OCI-LY3 (cell line): ENCODE results near the gene GSTCD.

ENCODE experiments used
- H2AFZ ChIP-seq: fragments of 200-600, 300-600 bp; shearing (Covaris generic); 2 replicates; pipeline ENCODE4 v1.6.0; 2014; ENCODE audit warnings: antibody characterized with exemption, low read depth, low read length
- H3K27ac ChIP-seq: fragments of 200-600, 300-600 bp; sonication (generic); 2 replicates; pipeline ENCODE4 v1.5.1; 2014; ENCODE audit warnings: mild to moderate bottlenecking, low read length, moderate library complexity, mixed read lengths
- H3K27me3 ChIP-seq: fragments of 200-600, 300-600 bp; sonication (generic); 2 replicates; pipeline ENCODE4 v1.6.1; 2014; ENCODE audit warnings: low read depth, low read length, mixed read lengths
- H3K36me3 ChIP-seq: fragments of 200-600, 300-600 bp; sonication (generic); replicated peaks from 2 replicates; pipeline ENCODE3; 2014; ENCODE audit warnings: low read depth, low read length, mixed read lengths
- H3K4me1 ChIP-seq: fragments of 300-600, 200-600 bp; sonication (generic); 2 replicates; pipeline ENCODE4 v1.6.1; 2014; ENCODE audit warnings: low read length, mixed read lengths
- H3K4me2 ChIP-seq: fragments of 200-600, 300-600 bp; sonication (generic); 2 replicates; pipeline ENCODE4 v1.6.1; 2014; ENCODE audit warnings: low read length, mixed read lengths
- H3K4me3 ChIP-seq: fragments of 300-600, 200-600 bp; sonication (generic); 2 replicates; pipeline ENCODE4 v1.5.1; 2014; ENCODE audit warnings: antibody characterized with exemption, mild to moderate bottlenecking, low read length, moderate library complexity
- H3K79me2 ChIP-seq: fragments of 300-600, 200-600 bp; shearing (Covaris generic); 2 replicates; pipeline ENCODE4 v1.6.1; 2014; ENCODE audit warnings: mild to moderate bottlenecking, low read length, mixed read lengths
- H3K9ac ChIP-seq: fragments of 300-600, 200-600 bp; shearing (Covaris generic); 2 replicates; pipeline ENCODE4 v1.6.0; 2014; ENCODE audit warnings: mild to moderate bottlenecking, low read length, moderate library complexity
- H3K9me3 ChIP-seq: fragments of 200-600, 300-600 bp; shearing (Covaris generic); 2 replicates; pipeline ENCODE4 v1.6.1; 2014; ENCODE audit warnings: low read length, mixed read lengths; ENCODE audit not compliant: insufficient read depth
- H4K20me1 ChIP-seq: fragments of 200-600, 300-600 bp; sonication (generic); 2 replicates; pipeline ENCODE4 v1.6.1; 2016; ENCODE audit warnings: low read length, mixed read lengths; ENCODE audit not compliant: insufficient read depth
- EZH2phosphoT487 ChIP-seq: fragments of 200-600 bp; shearing (Covaris generic); IDR thresholded peaks from 2 replicates; pipeline ENCODE4 v1.6.1; 2018; ENCODE audit warnings: antibody characterized with exemption, mixed run types, low read depth
- TF ChIP-seq, protein P1 (sequence below): fragments of 200-600, 300-600 bp; sonication (generic); IDR thresholded peaks from 2 replicates; pipeline ENCODE4 v1.5.1; 2014; ENCODE audit warnings: antibody characterized with exemption, low read length, low read depth

The GSTCD gene

DNA sequence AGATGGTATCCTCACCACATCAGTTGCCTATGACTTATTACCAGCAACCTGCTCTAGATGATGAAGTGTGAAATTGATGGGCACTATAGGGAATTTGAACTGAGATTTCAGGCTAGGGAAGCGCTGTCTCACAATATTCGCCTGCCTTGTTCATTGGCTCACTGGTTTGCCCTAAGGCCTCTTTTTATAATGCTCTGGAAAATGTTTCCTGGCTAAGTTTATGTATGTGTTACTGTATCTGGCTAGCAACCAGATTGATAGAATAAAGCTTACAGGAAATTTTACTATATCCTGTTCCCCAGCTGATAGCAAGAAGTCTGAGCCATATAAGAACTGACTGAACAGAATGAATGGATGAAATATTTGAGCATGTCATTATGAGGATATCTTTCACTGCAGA, 71.6 kb downstream of the GSTCD start:
- no peaks in the 10 kb centered on the region for H4K20me1 ChIP-seq
- TF ChIP-seq EZH2phosphoT487 = no peak
- TF ChIP-seq, protein P1, sequence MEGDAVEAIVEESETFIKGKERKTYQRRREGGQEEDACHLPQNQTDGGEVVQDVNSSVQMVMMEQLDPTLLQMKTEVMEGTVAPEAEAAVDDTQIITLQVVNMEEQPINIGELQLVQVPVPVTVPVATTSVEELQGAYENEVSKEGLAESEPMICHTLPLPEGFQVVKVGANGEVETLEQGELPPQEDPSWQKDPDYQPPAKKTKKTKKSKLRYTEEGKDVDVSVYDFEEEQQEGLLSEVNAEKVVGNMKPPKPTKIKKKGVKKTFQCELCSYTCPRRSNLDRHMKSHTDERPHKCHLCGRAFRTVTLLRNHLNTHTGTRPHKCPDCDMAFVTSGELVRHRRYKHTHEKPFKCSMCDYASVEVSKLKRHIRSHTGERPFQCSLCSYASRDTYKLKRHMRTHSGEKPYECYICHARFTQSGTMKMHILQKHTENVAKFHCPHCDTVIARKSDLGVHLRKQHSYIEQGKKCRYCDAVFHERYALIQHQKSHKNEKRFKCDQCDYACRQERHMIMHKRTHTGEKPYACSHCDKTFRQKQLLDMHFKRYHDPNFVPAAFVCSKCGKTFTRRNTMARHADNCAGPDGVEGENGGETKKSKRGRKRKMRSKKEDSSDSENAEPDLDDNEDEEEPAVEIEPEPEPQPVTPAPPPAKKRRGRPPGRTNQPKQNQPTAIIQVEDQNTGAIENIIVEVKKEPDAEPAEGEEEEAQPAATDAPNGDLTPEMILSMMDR = no peak
- H3K27me3 ChIP-seq = no peaks in the 10 kb centered on the region
- H2AFZ ChIP-seq = no peak overlapping the region
- H3K9me3 ChIP-seq = no peaks in the 10 kb centered on the region
- no peak overlapping the region for H3K9ac ChIP-seq
- no peak overlapping the region for H3K4me3 ChIP-seq
- no peaks in the 10 kb centered on the region for H3K4me1 ChIP-seq
- H3K36me3 ChIP-seq = no peaks in the 10 kb centered on the region
- no peak overlapping the region for H3K4me2 ChIP-seq
- no peaks in the 10 kb centered on the region for H3K79me2 ChIP-seq
- H3K27ac ChIP-seq = no peak overlapping the region

DNA sequence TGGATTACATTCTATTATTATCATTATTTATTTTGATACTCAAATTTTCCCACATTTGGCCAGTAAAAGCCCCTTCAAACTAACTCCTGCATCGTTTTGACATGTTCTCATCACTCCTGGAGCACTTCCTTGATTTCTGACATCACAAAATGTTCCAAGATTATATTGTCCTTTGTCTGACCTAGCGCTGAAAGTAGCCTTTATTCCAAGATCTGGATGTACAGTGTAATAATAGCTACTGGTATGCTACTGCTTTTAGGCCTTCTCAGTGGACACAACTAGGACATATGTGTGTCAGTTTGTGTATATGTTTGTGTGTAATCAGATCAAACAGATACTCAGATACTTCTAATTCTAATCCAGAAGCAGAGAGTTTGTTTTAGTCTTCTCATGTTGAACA, 76.2 kb downstream of the GSTCD start:
- Histone ChIP-seq H2AFZ (no peak overlapping the region), H3K79me2 (no peaks in the 10 kb centered on the region), H3K9me3 (no peaks in the 10 kb centered on the region), H3K27me3 (no peaks in the 10 kb centered on the region), H3K36me3 (no peaks in the 10 kb centered on the region), H3K9ac (no peak overlapping the region), H3K4me1 (no peaks in the 10 kb centered on the region), H3K4me3 (no peak overlapping the region), H3K4me2 (no peak overlapping the region), H4K20me1 (no peaks in the 10 kb centered on the region), H3K27ac (no peak overlapping the region)
- TF ChIP-seq EZH2phosphoT487 = no peak
- TF ChIP-seq, protein P1 = no peak

DNA sequence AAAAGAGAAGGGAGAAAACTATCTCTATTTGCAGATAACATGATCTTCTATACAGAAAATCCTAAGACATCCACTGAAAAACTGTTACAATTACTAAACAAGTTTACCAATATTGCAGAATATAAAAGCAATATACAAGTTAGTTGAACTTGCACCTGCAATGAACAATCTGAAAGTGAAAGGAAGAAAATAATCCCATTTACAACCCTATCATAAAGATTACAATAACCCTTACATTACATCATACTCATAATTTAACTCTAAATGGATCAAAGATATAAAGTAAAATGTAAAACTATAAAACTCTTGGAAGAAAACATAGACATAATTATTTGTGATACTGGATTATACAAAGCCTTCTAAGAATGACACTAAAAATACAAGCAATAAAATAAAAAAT, 77.2 kb downstream of the GSTCD start:
- Histone ChIP-seq H3K9ac (no peak overlapping the region), H3K4me1 (no peaks in the 10 kb centered on the region), H2AFZ (no peak overlapping the region), H3K27ac (no peak overlapping the region), H4K20me1 (no peaks in the 10 kb centered on the region), H3K4me2 (no peak overlapping the region), H3K36me3 (no peaks in the 10 kb centered on the region), H3K9me3 (no peaks in the 10 kb centered on the region), H3K27me3 (no peaks in the 10 kb centered on the region), H3K4me3 (no peak overlapping the region), H3K79me2 (no peaks in the 10 kb centered on the region)
- no peak for TF ChIP-seq EZH2phosphoT487
- TF ChIP-seq, protein P1 = no peak

DNA sequence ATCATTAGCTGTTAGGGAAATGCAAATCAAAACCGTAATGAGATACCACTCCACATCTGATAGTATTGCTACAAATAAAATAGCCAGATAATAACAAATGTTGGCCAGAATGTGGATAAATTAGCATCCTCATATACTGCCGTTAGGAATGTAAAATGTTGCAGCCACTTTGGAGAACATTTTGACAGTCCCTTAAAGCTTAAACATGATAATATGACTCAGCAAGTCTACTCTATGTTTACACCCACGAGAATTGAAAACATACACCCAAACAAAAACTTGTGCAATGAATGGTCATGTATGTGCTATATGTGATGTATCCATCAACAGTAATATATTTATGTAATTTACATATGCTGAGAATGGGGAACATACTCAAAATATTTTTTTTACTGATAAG, 78.2 kb downstream of the GSTCD start:
- H3K79me2 ChIP-seq = no peaks in the 10 kb centered on the region
- H3K4me1 ChIP-seq = no peaks in the 10 kb centered on the region
- no peaks in the 10 kb centered on the region for H3K36me3 ChIP-seq
- no peaks in the 10 kb centered on the region for H3K27me3 ChIP-seq
- no peak overlapping the region for H3K27ac ChIP-seq
- H4K20me1 ChIP-seq = no peaks in the 10 kb centered on the region
- H3K9me3 ChIP-seq = no peaks in the 10 kb centered on the region
- TF ChIP-seq, protein P1 = no peak
- no peak for TF ChIP-seq EZH2phosphoT487
- no peak overlapping the region for H2AFZ ChIP-seq
- no peak overlapping the region for H3K9ac ChIP-seq
- H3K4me2 ChIP-seq = no peak overlapping the region
- no peak overlapping the region for H3K4me3 ChIP-seq
